Rectal smooth muscle tissue (tissue), 1 donor: Measurements from ENCODE around the gene KLHDC4.
A peak's percentile ranks its signal among the peaks of the same experiment; 100 is the strongest.
"Not testable (repeated sequence)": the region's sequence is repeated elsewhere in the genome, so short reads cannot be mapped to it uniquely, and the experiment has no call there.

Source experiments
- H3K27ac ChIP-seq: one replicate; pipeline ENCODE4 v1.7.0; 2013; ENCODE audit warnings: low read depth, low read length, inconsistent platforms
- H3K27me3 ChIP-seq: one replicate; pipeline ENCODE4 v1.7.0; 2013; ENCODE audit warnings: low read length; ENCODE audit not compliant: control insufficient read depth, insufficient read depth
- H3K36me3 ChIP-seq: one replicate; pipeline ENCODE4 v1.7.0; 2013; ENCODE audit warnings: low read length; ENCODE audit not compliant: control insufficient read depth, insufficient read depth
- H3K4me1 ChIP-seq: one replicate; pipeline ENCODE4 v1.7.0; 2013; ENCODE audit warnings: low read length; ENCODE audit not compliant: control insufficient read depth, insufficient read depth
- H3K4me3 ChIP-seq: one replicate; pipeline ENCODE4 v1.7.0; 2013; ENCODE audit warnings: low read length
- H3K9ac ChIP-seq: one replicate; pipeline ENCODE4 v1.7.0; 2013; ENCODE audit warnings: low read length

Gene KLHDC4

DNA sequence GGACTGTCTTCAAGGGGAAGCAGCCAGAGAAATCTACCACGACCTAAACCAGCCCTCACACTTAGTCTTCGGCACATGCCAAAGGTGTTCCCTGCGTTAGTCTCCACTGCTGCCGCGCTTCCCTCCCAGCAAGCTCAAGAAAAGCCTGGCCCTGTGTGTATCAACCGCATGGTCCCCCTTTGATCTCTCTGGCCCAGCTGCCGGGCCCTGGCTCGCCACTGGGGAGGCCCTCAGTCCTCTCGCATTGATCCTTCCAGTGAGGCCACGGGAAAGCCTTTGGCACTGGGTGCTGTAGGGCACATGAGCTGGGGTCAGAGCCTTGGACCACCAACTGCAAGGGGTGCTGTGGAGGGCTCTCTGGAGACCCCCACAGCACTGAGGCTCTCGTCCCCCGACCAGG is 29.6 kb upstream of the KLHDC4 start:
- no peak overlapping the region for H3K27ac ChIP-seq
- H3K4me1 ChIP-seq = peaks cover 5% of the 10 kb centered on the region
- no peaks in the 10 kb centered on the region for H3K27me3 ChIP-seq
- H3K4me3 ChIP-seq = no peak overlapping the region
- H3K36me3 ChIP-seq = no peaks in the 10 kb centered on the region
- H3K9ac ChIP-seq = no peak overlapping the region

DNA sequence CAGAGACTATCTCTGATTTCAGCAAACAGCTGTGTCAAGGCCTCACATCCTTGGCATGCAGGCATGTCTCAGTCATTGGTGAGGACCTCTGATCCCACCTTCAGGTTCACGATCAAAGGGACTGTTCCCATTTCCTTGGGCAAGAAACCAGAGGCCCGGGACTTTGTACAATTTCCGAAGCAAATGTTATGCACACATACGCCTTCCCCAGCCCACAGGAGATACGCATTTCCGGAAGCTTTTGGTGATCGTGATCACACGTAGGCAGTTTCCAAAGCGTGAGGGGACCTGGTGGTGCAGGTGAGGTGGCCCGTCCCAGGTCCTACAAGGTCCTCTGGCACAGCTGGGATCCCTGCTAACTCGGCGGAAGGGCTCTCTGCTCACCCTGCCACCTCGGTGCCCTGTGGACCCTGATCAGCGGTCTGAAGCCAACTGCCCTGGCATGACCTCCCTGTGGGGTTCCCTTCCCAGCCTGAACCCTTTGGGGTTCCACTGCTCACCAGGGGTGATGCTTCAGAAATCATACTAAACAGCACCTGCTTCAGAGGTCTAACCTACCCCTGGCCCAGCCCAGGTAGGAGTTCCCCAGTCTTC is 28.8 kb upstream of the KLHDC4 start:
- no peak overlapping the region for H3K9ac ChIP-seq
- H3K36me3 ChIP-seq = no peaks in the 10 kb centered on the region
- H3K27me3 ChIP-seq = no peaks in the 10 kb centered on the region
- peaks cover 12% of the 10 kb centered on the region for H3K4me1 ChIP-seq
- no peak overlapping the region for H3K27ac ChIP-seq
- H3K4me3 ChIP-seq = no peak overlapping the region

DNA sequence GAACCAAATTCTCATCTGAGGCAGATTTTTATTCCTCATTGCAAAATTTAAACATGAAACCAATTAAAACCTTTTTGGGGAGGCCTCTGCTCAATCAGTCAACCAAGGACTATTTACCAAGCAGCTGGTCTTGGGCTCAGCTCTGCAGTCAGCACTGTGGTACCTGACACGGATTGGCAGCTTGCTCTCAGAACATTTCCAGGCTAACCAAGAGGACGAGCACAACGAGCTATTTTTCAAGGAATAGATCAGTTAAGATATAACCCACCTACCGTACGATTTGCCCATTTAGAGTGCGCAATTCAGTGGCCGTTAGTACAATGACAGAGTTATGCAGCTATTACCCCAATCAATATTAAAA is 26.4 kb upstream of the KLHDC4 start:
- Histone ChIP-seq H3K36me3 (no peaks in the 10 kb centered on the region), H3K27me3 (no peaks in the 10 kb centered on the region), H3K27ac (no peak overlapping the region), H3K9ac (no peak overlapping the region), H3K4me1 (peaks cover 15% of the 10 kb centered on the region), H3K4me3 (no peak overlapping the region)

DNA sequence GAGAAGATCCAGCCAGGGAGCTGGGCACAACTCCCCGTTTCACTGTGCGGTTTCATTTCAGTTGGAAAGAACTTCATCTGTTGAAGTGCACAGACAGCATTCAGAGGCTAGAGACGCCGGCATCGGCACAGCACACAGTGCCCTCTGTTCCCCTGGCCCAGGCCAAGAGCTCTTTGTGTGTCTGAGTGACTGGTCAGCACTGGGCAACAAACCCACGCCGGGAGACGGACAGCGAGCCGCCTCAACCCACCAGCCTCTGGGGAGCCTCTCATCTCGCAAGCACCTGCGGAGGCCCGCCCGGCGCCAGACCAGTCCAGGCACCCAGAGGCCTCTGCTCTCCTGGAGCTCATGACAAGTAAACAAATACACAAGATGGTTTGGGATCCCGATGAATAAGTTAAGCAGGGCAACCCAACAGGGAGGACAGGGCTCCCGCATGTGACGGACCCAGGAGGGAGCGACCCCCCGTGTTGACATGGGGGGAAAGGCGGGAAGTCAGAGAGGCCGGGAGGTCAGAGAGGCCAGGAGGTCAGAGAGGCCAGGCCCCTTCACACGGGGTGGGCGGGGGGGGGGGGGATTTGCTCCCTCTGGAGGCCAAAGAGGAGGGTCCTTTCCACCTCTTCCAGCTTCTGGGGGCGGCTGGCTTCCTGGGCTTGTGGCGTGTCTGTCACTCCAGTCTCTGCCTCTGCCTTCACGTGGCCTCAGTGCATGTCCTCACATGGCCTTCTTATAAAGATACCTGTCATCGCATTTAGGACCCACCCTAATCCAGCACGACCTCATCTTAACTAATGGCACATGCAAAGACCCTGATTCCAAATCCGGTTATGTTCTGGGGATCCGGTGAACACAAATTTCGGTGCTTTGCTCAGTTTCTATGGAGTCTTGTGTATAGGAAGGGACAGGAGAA is 25.8 kb upstream of the KLHDC4 start:
- Histone ChIP-seq H3K36me3 (no peaks in the 10 kb centered on the region), H3K27ac (peak overlapping the region; percentile 84), H3K9ac (no peak overlapping the region), H3K4me1 (peaks cover 15% of the 10 kb centered on the region), H3K4me3 (no peak overlapping the region), H3K27me3 (no peaks in the 10 kb centered on the region)

DNA sequence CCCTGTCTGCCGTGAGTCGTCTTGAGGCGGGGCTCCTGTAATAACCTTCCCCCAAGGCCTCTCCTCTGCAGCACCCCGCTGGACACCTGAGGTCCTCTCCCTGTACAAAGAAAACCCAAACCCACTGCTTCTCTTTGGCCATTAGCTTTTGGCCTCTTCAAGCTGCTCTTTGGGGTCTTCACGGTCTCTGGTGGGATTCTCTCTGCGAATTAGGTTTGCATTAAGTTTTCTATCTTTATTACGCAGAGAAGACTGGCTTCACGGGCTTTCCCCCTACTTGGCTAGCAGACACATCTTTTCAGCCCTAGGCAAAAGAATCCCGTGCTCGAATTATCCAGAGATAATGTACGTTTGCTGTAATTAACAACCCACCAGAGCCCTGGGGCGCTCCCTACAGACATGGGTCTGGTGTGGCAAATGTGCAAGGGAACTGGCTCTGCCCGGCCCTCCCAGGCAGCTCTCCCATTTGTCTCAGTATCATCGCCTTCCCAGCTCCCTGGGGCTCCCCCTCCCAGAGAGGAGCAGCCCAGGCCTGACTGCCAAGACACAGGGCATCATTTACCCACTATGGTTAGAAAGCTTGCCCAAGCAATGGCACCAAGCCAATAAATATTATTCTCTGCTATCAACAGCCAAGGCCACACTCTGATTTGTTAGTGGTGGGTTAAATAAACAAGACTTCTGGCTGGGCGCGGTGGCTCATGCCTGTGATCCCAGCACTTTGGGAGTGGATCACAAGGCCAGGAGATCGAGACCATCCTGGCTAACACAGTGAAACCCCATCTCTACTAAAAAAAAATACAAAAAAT is 24.7 kb upstream of the KLHDC4 start:
- H3K27me3 ChIP-seq = no peaks in the 10 kb centered on the region
- peaks cover 15% of the 10 kb centered on the region for H3K4me1 ChIP-seq
- no peak overlapping the region for H3K9ac ChIP-seq
- H3K27ac ChIP-seq = peak overlapping the region; percentile 84
- no peak overlapping the region for H3K4me3 ChIP-seq
- H3K36me3 ChIP-seq = no peaks in the 10 kb centered on the region

DNA sequence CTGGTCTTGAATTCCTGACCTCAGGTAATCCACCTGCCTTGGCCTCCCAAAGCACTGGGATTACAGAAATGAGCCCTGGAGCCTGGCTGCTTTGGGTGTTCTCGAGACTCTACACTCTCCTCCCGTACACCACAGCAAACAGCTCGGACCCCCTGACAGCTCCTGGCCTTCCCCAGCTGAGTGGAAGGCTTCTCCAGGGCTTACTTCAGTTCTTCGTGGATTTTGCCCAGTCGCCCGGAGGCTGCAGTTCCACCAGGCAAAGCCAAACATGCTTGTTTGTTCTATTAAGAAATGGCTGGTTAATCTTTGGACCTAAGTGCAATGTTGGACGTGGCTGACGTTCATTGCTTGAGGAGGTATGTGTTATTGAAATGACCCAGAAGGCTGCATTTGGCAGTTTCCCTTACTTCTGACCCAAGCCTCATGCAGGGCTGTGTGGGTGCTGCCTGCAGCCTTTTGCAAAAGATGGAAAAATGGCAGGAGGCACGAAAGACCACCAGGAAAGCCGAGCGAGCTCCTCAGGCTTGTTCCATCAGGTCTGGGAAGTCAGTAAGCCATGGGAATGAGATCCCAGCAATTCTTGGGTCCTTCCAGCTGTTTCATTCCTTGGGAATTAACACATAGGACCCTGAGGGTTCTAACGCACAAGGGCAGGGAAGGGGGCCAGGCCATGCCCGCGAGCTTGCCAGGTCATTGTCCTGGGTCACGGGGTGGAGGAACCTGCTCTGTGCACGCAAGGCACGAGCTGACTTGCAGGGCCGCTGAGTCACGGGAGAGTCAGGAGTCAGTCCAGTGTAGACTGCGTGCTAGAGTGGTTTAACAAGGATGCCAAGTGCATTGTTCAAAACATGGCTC is 23.9 kb upstream of the KLHDC4 start:
- Histone ChIP-seq H3K9ac (no peak overlapping the region), H3K27me3 (no peaks in the 10 kb centered on the region), H3K36me3 (no peaks in the 10 kb centered on the region), H3K4me1 (peaks cover 15% of the 10 kb centered on the region), H3K27ac (peak overlapping the region; percentile 84), H3K4me3 (no peak overlapping the region)

DNA sequence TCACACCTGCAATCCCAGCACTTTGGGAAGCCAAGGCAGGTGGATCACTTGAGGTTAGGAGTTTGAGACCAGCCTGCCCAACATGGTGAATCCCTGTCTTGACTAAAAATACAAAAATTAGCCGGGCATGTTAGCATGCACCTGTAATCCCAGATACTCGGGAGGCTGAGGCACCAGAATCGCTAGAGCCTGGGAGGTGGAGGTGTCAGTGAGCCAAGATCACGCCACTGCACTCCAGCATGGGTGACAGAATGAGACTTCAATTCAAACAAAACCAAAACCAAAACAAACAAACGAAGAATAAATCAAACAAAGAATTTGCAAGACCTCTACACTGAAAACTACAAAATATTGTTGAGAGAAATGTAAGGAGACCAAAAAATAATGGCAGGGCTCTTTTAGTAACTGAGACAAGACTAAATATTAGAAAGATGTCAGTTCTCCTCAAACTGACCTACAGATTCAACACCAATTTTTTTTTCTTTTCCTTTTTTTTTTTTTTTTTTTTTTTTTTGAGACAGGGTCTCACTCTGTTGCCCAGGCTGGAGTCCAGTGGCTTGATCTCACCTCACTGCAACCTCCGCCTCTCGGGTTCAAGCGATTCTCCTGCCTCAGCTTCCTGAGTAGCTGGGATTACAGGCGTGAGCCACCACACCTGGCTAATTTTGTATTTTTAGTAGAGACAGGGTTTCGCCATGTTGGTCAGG is 23.1 kb upstream of the KLHDC4 start:
- peak overlapping the region; percentile 84 for H3K27ac ChIP-seq
- not testable (repeated sequence) for H3K36me3 ChIP-seq, H3K27me3 ChIP-seq, H3K4me3 ChIP-seq, H3K9ac ChIP-seq
- H3K4me1 ChIP-seq = peaks cover 15% of the 10 kb centered on the region

DNA sequence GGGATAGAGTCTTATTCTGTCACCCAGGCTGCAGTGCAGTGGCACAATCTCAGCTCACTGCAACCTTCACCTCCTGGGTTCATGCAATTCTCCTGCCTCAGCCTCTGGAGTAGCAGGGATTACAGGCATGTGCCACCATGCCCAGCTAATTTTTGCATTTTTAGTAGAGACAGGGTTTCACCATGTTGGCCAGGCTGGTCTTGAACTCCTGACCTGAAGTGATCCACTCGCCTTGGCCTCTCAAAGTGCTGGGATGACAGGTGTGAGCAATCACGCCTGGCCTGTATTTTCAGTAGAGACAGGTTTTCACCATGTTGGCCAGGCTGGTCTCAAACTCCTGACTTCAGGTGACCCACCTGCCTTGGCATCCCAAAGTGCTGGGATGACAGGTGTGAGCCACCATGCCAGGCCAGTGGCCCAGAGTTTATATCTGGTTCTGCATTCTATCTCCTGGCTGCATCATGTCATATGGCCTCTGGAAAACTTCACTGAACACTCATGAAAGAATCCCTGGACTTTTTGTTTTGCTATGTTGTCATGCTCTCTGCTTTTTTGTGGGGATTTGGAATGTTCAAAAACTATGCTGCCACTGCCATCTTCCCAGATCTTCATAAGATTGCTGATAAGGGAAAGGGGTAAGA is 21.8 kb upstream of the KLHDC4 start:
- not testable (repeated sequence) for H3K9ac ChIP-seq, H3K36me3 ChIP-seq, H3K4me3 ChIP-seq, H3K27me3 ChIP-seq
- H3K27ac ChIP-seq = peak overlapping the region; percentile 27
- H3K4me1 ChIP-seq = peaks cover 15% of the 10 kb centered on the region

DNA sequence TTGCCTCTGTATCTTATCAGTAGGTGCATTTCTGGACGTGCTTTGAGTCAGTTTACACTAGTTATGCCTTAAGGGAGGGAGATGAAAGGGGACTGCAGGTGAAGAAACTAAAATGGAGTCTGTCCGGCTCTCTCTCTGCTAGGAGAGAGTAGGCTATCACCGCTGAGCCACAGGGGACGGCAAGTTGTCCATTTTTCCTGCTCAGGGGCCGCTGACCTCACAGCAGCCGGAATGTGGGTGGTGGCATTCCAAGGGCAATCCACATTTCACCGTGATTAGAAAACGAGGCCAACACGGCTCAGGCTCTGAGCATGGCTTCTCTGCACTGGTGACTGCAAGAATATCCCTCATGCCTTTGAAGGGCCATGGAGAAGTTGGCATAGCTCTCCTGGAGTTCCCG is 19.0 kb upstream of the KLHDC4 start:
- no peaks in the 10 kb centered on the region for H3K36me3 ChIP-seq
- no peaks in the 10 kb centered on the region for H3K27me3 ChIP-seq
- H3K9ac ChIP-seq = no peak overlapping the region
- peaks cover 5% of the 10 kb centered on the region for H3K4me1 ChIP-seq
- no peak overlapping the region for H3K27ac ChIP-seq
- no peak overlapping the region for H3K4me3 ChIP-seq

DNA sequence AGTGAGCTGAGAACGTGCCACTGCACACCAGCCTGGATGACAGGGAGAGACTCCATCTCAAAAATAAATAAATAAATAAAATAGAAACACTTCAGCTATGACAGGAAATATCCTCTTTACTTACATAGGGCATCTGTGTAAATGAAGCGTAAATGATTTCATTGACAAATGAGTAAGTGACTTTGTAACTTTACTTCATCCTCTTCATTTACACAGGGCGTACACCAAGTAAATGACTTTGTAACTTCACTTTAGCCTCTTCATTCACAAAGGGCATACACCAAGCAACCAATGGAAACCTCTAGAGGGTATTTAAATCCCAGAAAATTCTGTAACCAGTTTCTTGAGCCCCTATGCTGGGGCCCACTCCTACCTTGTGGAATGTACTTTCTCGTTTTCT is 16.2 kb upstream of the KLHDC4 start:
- H3K36me3 ChIP-seq = no peaks in the 10 kb centered on the region
- H3K4me3 ChIP-seq = no peak overlapping the region
- H3K27me3 ChIP-seq = no peaks in the 10 kb centered on the region
- no peaks in the 10 kb centered on the region for H3K4me1 ChIP-seq
- H3K27ac ChIP-seq = no peak overlapping the region
- no peak overlapping the region for H3K9ac ChIP-seq

DNA sequence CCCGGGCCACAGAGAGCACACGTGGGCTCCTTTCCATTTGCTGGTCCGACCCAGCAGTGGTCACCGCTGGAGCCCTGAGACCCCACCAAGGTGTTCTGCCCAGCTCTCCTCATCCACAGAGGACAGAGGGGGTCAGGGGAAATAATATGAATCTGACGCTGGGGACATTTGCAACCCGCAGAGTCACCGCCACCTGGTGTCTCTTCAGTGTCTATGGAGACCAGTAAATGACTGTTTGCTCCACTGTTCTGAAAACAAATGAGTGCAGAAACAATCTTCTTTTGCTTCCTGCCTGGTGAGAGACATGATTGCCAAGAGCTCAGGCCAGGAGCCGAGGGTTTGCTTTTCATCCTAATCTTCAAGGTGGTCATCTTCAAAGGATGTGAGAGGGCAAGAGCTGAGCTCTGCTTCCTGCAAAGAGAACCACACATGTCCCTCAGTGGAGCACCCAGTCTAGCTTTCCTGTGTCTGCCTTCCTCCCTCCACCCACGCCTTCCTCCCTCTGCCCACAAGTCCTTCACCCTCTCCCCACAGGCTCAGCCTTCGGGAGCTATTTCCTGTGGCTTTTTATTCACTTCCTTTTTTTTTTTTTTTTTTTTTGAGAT is 14.7 kb upstream of the KLHDC4 start:
- Histone ChIP-seq H3K4me1 (no peaks in the 10 kb centered on the region), H3K9ac (no peak overlapping the region), H3K4me3 (no peak overlapping the region), H3K27me3 (no peaks in the 10 kb centered on the region), H3K27ac (no peak overlapping the region), H3K36me3 (no peaks in the 10 kb centered on the region)
